ENCODE measurements around the gene SF1. TPM values are rescaled to one million over a fixed set of nuclear protein-coding genes. Genes with fewer than 3 reads are reported as not detected.

SF1 gene
- total RNA-seq, 2 experiments from 2014 or later: 453 to 463 TPM

DNA sequence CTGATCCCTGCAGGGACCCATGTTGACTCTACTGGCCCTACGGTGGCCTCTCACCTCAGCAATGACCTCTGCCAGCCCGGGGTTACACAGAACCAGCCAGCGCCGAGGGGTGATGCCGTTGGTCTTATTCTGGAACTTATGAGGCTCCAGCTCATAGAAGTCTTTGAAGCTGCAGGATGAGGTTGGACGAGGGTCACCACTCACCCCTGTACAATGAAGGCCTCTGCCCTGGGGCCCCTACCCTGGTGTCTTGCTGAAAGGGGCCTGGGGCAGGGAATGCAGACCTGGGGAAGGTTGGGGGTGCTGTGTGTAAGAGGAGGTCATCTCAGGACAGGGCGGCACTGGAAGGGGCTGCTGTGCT, 25.3 kb downstream of the SF1 start:
- DNase-seq: no peak
- H3K27ac Mint-ChIP-seq: no peak overlapping the region

DNA sequence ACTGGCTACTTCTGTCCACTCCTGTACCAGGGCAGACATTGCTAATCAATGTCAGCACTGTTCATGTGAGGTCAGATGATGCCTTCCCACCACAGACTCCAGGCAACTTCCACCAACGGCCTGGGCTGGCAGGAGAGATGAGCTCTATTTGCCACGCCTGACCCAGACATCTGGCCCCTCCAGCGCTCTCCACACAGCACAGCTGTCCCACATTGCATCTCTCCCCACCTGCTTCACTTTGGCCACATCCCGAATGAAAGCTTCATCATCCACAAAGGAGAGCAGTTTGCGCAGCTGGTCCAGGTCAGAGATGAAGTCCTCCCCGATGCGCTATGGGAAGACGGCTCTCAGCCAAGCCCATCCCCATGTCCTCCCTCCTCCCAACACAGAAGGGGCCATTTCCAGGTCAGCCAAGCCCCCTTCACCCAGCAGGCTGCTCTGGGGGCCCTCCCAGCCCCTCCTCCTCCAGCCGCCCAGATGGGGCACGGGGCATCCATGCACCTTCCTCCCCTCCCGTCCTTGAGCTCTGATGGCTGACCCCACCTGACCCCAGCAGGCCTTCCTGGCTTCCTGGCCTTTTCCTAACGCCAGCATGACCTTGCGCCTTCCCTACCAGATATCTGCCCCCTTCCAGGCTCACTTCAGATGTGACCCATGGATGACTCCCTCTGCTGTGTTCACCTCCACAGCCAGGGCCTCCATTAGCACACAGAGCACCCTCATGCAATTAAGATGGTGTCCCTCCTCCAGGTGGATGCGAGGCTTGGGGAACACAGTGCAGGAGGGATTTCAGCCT, 26.0 kb downstream of the SF1 start:
- Mint-ChIP-seq H3K9me3 (no peaks in the 10 kb centered on the region), H3K4me1 (peaks cover 4% of the 10 kb centered on the region), H3K36me3 (peaks cover 7% of the 10 kb centered on the region), H3K4me3 (no peak overlapping the region), H3K27me3 (no peaks in the 10 kb centered on the region), H3K27ac (no peak overlapping the region)
- no peak for DNase-seq

More for the DNA sequence above, 25.3 kb downstream of the SF1 start:
- no peaks in the 10 kb centered on the region for H3K27me3 Mint-ChIP-seq
- H3K36me3 Mint-ChIP-seq: peaks cover 7% of the 10 kb centered on the region
- peaks cover 4% of the 10 kb centered on the region for H3K4me1 Mint-ChIP-seq
- H3K9me3 Mint-ChIP-seq: no peaks in the 10 kb centered on the region
- H3K4me3 Mint-ChIP-seq: no peak overlapping the region

DNA sequence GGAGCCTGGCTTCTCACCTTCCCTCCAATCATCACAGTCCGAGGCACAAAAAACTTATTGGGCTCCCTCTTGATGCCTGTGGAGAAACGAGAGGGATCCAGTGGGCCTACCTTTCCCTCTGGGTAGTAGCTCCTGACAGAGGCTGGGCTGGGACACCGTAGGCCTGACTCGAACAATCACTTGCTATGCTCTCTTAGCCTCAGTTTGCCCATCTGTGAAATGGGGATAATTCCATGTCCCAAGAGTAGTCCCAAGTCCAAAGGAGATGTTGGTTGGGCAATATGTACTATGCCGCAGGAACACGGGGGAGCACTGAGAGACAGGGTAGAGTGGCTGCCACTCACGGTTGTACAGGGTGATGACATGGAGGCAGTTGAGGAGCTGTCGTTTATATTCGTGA, 26.8 kb downstream of the SF1 start:
- Mint-ChIP-seq H3K36me3 (peaks cover 7% of the 10 kb centered on the region), H3K9me3 (no peaks in the 10 kb centered on the region)

DNA sequence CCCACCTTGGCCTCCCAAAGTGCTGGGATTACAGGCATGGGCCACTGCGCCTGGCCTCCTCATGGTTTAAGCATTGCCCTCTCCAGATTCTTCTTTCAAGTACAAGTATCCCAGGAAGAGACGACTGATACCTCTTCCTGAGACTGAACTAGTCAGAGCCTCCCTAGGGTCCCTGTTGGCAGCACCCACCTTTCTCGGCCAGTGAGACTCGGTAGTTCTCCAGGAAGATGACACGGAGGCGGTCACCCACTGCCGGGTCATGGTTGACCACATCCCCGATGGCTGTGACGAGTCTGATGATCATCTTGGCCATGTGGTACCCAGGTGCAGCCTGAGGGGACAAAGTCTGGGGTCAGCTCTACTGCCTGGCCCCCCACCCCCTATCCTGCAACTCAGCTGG, 27.2 kb downstream of the SF1 start:
- no peak overlapping the region for H3K27ac Mint-ChIP-seq
- peaks cover 7% of the 10 kb centered on the region for H3K36me3 Mint-ChIP-seq
- no peak overlapping the region for H3K4me3 Mint-ChIP-seq
- H3K27me3 Mint-ChIP-seq: no peaks in the 10 kb centered on the region
- H3K4me1 Mint-ChIP-seq: peaks cover 4% of the 10 kb centered on the region
- no peaks in the 10 kb centered on the region for H3K9me3 Mint-ChIP-seq
- no peak for DNase-seq

More for the DNA sequence above, 26.8 kb downstream of the SF1 start:
- no peak overlapping the region for H3K27ac Mint-ChIP-seq
- no peaks in the 10 kb centered on the region for H3K27me3 Mint-ChIP-seq
- H3K4me1 Mint-ChIP-seq: peaks cover 4% of the 10 kb centered on the region
- DNase-seq: no peak
- no peak overlapping the region for H3K4me3 Mint-ChIP-seq

DNA sequence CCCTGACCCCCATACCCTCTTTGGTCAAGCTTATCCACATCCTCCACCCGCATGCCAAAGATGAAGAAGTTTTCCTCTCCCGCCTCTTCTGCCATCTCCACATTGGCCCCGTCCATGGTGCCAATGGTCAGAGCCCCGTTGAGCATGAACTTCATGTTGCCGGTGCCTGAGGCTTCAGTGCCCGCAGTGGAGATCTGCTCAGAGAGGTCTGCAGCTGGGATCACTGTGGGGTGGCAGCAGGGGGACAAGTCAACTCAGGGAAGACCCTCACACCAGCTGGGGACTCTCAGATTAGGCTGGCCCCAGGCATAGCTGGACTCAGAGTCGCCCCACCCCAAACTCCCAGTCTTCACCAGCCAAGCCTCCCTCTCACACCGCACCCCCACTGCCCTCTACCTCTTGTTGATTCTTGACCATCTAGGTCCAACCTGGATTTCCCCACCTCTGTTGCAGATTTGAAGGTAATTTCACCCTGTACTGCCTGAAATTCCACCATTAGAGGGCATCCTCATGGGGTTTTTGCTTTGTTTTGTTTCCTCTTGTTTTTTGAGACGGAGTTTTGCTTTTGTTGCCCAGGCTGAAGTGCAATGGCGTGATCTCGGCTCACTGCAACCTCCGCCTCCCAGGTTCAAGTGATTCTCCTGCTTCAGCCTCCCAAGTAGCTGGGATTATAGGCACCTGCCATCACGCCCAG, 27.8 kb downstream of the SF1 start:
- no peaks in the 10 kb centered on the region for H3K9me3 Mint-ChIP-seq
- no peak for DNase-seq
- H3K4me3 Mint-ChIP-seq: no peak overlapping the region
- peaks cover 6% of the 10 kb centered on the region for H3K4me1 Mint-ChIP-seq
- H3K27ac Mint-ChIP-seq: no peak overlapping the region
- no peaks in the 10 kb centered on the region for H3K27me3 Mint-ChIP-seq
- peaks cover 7% of the 10 kb centered on the region for H3K36me3 Mint-ChIP-seq

DNA sequence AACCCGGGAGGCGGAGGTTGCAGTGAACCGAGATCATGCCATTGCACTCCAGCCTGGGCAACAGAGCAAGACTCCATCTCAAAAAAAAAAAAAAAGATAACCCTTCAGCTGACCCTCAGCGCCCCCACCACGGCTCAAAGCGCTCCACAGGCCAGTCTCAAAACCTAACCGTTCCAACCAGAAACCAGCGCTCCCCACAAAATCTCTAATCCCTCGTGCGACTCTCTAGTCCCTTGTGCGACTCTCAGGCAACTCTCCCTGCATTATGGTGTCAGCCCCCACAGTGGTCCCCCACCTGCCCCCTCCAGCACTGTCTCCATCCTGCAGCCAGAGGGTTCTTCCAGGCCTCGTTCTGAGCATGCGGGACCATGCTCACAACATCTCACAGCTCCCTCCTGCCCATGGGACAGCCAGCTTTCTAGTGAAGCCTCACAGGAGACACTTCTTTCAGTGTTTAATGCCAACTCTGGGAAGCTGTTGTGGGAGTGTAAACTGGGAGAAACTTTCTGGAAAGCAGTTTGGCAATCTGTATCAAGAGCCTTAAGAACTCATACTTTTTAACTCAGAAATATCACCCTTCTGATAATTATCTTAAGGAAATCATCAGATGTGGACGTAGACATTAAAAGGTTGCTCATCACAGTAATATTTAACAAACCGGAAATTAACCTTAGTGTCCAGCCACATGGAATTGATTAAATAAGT, 30.2 kb downstream of the SF1 start:
- Mint-ChIP-seq H3K27ac (no peak overlapping the region), H3K4me3 (no peak overlapping the region), H3K9me3 (no peaks in the 10 kb centered on the region), H3K4me1 (peaks cover 18% of the 10 kb centered on the region), H3K36me3 (peaks cover 6% of the 10 kb centered on the region), H3K27me3 (peaks cover 7% of the 10 kb centered on the region)
- no peak for DNase-seq

DNA sequence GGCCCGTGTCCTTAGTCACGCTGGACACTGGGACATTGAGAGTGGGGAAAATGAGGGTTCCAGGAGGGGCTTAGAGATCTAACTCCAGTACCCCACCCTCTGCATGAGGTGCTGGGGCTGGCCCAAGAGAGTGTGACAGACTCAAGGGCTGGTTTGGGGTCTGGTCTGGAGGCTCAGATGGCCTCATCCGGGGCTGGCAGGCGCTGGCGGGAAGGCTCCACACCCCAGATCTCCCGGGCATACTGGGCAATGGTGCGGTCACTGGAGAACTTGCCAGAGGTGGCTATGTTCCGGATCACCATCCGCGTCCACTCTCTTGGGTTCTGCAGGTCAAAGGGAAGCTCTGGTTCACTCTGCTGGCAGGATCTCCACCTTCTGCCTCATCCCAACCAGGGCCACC, 31.9 kb downstream of the SF1 start:
- Mint-ChIP-seq H3K27me3 (peaks cover 7% of the 10 kb centered on the region), H3K4me1 (peaks cover 21% of the 10 kb centered on the region), H3K27ac (no peak overlapping the region), H3K4me3 (no peak overlapping the region), H3K9me3 (no peaks in the 10 kb centered on the region), H3K36me3 (peaks cover 3% of the 10 kb centered on the region)
- DNase-seq: no peak

DNA sequence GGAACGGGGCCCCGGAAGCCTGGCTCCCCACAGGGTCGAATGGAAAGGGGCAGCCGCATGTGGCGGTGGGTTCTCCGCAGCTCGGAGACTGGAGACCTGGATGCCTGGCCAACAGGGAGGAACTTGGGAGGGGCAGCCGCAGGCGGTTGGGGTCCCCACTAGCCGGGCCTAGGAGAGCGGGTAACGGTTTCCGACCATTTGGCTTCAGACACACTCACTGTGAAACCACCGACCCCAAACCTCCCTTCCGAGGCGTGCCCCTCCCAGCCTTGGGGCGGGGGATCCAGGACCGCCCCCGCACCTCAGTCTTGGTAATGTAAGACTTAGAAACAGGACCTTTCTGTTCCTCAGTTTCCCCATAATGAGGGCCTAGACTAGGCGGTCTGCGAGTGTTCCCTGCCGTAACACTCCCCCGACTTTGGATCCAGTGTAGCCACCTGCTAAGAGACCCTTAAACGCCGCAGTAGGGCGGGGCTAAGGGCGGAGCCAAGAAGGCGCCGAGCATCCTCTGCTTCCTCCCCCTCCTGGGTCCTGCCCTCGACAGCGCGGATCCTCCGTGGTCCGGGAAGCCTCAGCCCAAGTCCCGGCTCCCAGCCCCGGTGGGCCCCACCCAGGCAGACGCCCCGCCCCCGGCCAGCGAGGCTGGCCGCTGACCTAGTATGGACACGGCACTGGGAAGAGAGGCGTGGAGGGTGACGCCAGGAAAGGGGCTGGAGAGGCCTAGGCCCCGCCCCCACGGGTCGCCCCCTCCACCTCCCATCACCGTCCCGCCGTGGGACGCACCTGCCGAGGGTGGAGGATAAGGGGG, 32.6 kb downstream of the SF1 start:
- H3K27me3 Mint-ChIP-seq: peaks cover 7% of the 10 kb centered on the region
- H3K4me1 Mint-ChIP-seq: peaks cover 21% of the 10 kb centered on the region
- peak overlapping the region; percentile 69 for H3K27ac Mint-ChIP-seq
- peak overlapping the region; percentile 73 for H3K4me3 Mint-ChIP-seq
- H3K9me3 Mint-ChIP-seq: no peaks in the 10 kb centered on the region
- peaks cover 3% of the 10 kb centered on the region for H3K36me3 Mint-ChIP-seq
- peak; percentile 77 for DNase-seq

DNA sequence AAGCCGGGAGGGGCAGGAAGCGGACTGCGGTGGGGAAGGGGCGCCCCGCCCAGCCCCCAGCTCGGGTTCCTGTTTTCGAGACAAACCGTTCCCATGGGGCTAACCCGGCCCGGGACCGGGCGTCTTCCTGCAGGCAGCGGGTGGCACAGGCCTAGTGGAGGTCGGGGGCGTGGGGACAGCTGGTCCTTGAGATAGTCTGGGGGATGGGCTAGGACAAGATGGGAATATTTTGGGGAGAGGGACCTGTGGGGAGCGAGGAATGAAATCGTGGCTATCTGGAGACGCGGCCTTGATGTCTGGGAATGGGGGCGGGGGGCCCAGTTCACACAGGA, 33.2 kb downstream of the SF1 start:
- Mint-ChIP-seq H3K4me3 (peak overlapping the region; percentile 73), H3K9me3 (no peaks in the 10 kb centered on the region), H3K4me1 (peaks cover 20% of the 10 kb centered on the region), H3K27ac (peak overlapping the region; percentile 69), H3K36me3 (peaks cover 1% of the 10 kb centered on the region), H3K27me3 (peaks cover 7% of the 10 kb centered on the region)
- DNase-seq: peak; percentile 63

DNA sequence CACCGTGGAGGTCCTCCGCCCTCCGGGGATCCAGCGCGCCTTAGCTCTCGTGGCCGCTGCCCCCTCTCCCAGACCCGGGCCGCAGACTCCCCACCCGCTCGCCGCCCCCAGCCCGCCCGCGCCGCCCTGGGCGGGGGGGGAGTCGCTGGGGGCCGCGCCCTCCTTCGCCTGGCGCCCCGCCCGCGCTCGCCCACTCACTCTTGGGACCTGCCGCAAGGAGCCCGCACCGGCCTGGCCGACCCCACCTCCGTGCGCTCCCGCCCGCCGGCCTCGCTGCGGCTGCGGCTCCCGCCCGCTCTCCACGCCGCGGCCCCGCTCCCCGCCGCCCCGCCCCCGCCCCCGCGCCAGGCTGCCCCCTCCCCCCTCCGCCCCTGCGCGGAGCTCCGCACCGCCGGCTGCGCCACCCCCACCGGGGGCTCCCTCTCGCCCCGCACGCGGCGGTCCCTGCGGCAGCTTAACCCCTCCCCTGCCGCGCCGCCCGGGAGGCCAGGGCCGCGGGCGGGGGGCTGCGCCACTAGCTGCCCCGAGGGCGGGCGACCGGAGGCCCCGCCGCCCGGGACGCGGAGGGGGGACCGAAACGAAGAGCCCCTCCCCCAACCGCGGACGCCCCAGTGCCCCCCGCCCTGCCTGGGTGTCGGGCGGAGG, 33.7 kb downstream of the SF1 start:
- DNase-seq: peak; percentile 49

DNA sequence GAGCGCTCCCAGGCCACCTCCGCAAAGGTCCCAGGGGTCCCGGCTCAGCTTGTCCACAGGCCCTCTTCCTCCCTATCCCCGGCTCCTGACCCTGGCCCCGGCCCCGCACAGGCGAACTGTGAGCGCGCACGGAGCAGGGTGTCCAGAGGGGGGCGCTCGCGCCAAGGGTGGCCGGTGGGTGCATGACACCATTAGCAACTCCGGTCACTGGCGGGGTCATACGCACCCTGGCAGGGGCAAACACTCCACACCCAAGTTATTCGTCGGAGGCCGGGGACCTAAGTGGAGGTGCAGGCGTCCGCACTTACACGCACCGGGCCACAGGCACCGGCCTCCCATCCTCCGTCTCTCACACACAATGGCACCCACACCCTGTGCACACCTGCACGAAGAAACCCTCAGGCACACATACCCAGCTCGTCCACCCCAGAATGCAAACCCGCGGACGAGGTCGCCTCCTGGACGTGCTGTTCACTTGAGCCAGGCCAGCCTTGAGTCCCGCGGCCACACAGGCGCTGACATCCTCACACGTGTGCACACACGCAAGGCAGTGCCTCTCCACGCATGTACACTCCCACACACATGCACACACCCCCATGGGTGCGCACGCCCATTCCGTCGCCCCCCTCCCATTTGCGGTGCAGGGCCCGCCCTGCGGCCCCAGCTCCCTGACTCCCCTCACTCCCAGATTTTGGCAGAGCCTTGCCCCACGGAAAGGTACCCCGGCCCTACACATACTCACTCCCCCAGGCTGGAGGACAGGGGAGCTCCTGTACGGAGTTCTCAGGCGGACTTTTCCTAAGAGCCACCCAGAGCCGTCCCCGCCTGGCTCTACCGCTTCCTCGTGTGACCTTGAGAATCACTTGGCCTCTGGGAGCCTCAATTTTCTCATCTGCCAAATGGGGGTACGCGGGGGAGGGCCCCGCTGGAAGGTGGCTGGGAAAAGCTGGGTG, 34.5 kb downstream of the SF1 start, which contains the start of gene RASGRP2:
RASGRP2 (minus strand) TSS at position 552 of the 953 bp plus-strand sequence. CDS start 1,276 bp downstream, outside the sequence.
- DNase-seq: peak; percentile 81
- no peaks in the 10 kb centered on the region for H3K36me3 Mint-ChIP-seq
- H3K27me3 Mint-ChIP-seq: peaks cover 7% of the 10 kb centered on the region
- peaks cover 22% of the 10 kb centered on the region for H3K4me1 Mint-ChIP-seq
- peak within 1 kb of the TSS; percentile 49 for H3K27ac Mint-ChIP-seq
- no peaks in the 10 kb centered on the region for H3K9me3 Mint-ChIP-seq
- H3K4me3 Mint-ChIP-seq: peak within 1 kb of the TSS; percentile 83

More for the DNA sequence above, 33.7 kb downstream of the SF1 start:
- peaks cover 22% of the 10 kb centered on the region for H3K4me1 Mint-ChIP-seq
- H3K4me3 Mint-ChIP-seq: peak overlapping the region; percentile 83
- H3K36me3 Mint-ChIP-seq: no peaks in the 10 kb centered on the region
- no peak overlapping the region for H3K27ac Mint-ChIP-seq
- H3K9me3 Mint-ChIP-seq: no peaks in the 10 kb centered on the region
- peaks cover 7% of the 10 kb centered on the region for H3K27me3 Mint-ChIP-seq

DNA sequence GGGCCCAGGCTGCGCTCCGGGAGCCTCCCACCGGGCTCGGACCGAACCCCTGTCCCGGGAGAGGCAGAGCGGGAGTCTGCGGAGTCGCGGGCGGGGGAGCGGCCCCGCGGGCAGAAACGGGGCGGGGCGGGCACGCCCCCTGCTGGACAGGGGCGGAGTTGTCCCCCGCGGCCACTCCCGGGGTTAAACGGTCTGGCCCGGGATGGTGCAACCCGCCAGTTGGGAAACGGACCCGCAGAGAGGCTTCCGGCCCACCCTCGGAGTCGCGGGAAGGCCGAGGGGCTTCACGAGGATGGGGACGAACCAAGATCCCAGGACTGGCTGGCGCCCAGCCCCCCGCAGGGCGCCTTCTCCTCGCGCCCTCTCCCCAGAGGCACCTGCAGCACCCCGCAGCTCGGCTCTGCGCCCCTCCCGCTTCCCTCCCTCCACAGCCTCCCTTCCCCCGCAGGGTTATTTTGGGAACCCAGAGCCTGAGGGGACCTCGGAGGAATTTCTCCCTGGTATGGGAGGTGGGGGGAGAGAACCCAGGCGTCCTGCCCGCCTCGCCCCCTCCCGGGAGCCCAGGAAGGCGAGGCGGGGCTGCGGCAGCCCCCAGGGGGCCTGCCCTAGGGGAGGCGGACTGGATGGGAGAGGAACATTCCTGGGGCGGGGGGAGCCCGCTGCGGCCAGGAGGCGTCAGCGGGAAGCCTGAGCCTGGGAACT, 35.3 kb downstream of the SF1 start:
- H3K27ac Mint-ChIP-seq: no peak overlapping the region
- no peaks in the 10 kb centered on the region for H3K9me3 Mint-ChIP-seq
- DNase-seq: peak; percentile 83
- H3K36me3 Mint-ChIP-seq: no peaks in the 10 kb centered on the region
- H3K27me3 Mint-ChIP-seq: peaks cover 7% of the 10 kb centered on the region
- H3K4me1 Mint-ChIP-seq: peaks cover 22% of the 10 kb centered on the region
- H3K4me3 Mint-ChIP-seq: no peak overlapping the region
